GM18867 (cell line): ENCODE results near the gene LRP1B.

Source experiments
- ATAC-seq: cut with Tn5 transposase; IDR thresholded peaks from one replicate; pipeline ENCODE4 v1.9.1; 2021; ENCODE audit warnings: mild to moderate bottlenecking, moderate library complexity; ENCODE audit not compliant: unreplicated experiment

The LRP1B gene

GRCh38 chr2:142131010-142131669, at the start of gene LRP1B:
TSS of gene LRP1B (minus strand) at chr2:142131016. CDS start at chr2:142130729, 287 bp downstream.
- ATAC-seq = no peak

- no peak for ATAC-seq
These were observed 48.9 kb upstream of the LRP1B start for GRCh38 chr2:142179686-142180085.

GRCh38 chr2:142178604-142179003, 47.8 kb upstream of the LRP1B start:
- no peak for ATAC-seq

GRCh38 chr2:142176941-142177340, 46.1 kb upstream of the LRP1B start:
- no peak for ATAC-seq

GRCh38 chr2:142175813-142176338, 45.1 kb upstream of the LRP1B start:
- no peak for ATAC-seq

GRCh38 chr2:142174176-142174575, 43.4 kb upstream of the LRP1B start:
- no peak for ATAC-seq

- ATAC-seq = no peak
These were observed 40.0 kb upstream of the LRP1B start for GRCh38 chr2:142170847-142171246.

- ATAC-seq = peak; percentile 83
These were observed 35.0 kb upstream of the LRP1B start for GRCh38 chr2:142165790-142166189.

- no peak for ATAC-seq
These were observed 22.8 kb upstream of the LRP1B start for GRCh38 chr2:142153601-142154000.

GRCh38 chr2:142150453-142150852, 19.6 kb upstream of the LRP1B start:
- ATAC-seq = no peak

- no peak for ATAC-seq
These were observed 13.7 kb upstream of the LRP1B start for GRCh38 chr2:142144547-142144946.

- ATAC-seq = no peak
These were observed 11.8 kb upstream of the LRP1B start for GRCh38 chr2:142142595-142142994.

GRCh38 chr2:142140434-142140845, 9.6 kb upstream of the LRP1B start:
- peak; percentile 68 for ATAC-seq

- no peak for ATAC-seq
These were observed 8.6 kb upstream of the LRP1B start for GRCh38 chr2:142139384-142139783.

GRCh38 chr2:142136571-142136970, 5.8 kb upstream of the LRP1B start:
- no peak for ATAC-seq

- no peak for ATAC-seq
These were observed 4.1 kb upstream of the LRP1B start for GRCh38 chr2:142134911-142135310.

- no peak for ATAC-seq
These were observed 456 bp downstream of the LRP1B start for GRCh38 chr2:142130111-142131009.

- ATAC-seq = no peak
These were observed 2.7 kb downstream of the LRP1B start for GRCh38 chr2:142128105-142128504.

GRCh38 chr2:142127248-142127647, 3.6 kb downstream of the LRP1B start:
- no peak for ATAC-seq

GRCh38 chr2:142124706-142125105, 6.1 kb downstream of the LRP1B start:
- ATAC-seq = no peak

- no peak for ATAC-seq
These were observed 11.5 kb downstream of the LRP1B start for GRCh38 chr2:142119347-142119746.

GRCh38 chr2:142112757-142113221, 18.0 kb downstream of the LRP1B start:
- ATAC-seq = no peak
